PFSK-1 (cell line): ENCODE data around the gene BLOC1S2.

Source experiments
- POLR2AphosphoS5 ChIP-seq: IDR thresholded peaks from 2 replicates; pipeline ENCODE4 v1.6.1; 2012; ENCODE audit warnings: low read depth, mild to moderate bottlenecking, control low read depth, low read length, moderate library complexity
- REST ChIP-seq, 2 experiments: IDR thresholded peaks; 2 replicates each; pipeline versions ENCODE4 v1.6.1 to v1.8.0; 2011 to 2012; ENCODE audit warnings: low read depth in 2 of 2, low read length in 2 of 2, control low read depth in 1 of 2, inconsistent platforms in 1 of 2, mild to moderate bottlenecking in 1 of 2, moderate library complexity in 1 of 2; ENCODE audit not compliant: insufficient read depth in 1 of 2
- SIN3A ChIP-seq: IDR thresholded peaks from 2 replicates; pipeline ENCODE4 v1.6.1; 2012; ENCODE audit warnings: mild to moderate bottlenecking, low read length, moderate library complexity, borderline replicate concordance; ENCODE audit not compliant: insufficient read depth

GRCh38 chr10:100267239-100268104 is 19.0 kb downstream of the BLOC1S2 start, which contains the start of gene CWF19L1:
- TF ChIP-seq POLR2AphosphoS5 (peak; percentile 69; the same call in 1 of the 2 replicates), REST (IDR thresholded peaks at IDR 0.05; ENCODE audit: insufficient read depth in 1 of 2, low read depth in 2 of 2, low read length in 2 of 2) (no peak), SIN3A (no peak)
